GM18499 (cell line): ENCODE data around the gene ATXN2L.
"Not testable (repeated sequence)": the region's sequence is repeated elsewhere in the genome, so short reads cannot be mapped to it uniquely, and the experiment has no call there.

Experiments used
- ATAC-seq: cut with Tn5 transposase; IDR thresholded peaks from one replicate; pipeline ENCODE4 v1.9.1; 2021; ENCODE audit warnings: moderate number of reproducible peaks; ENCODE audit not compliant: insufficient read depth, unreplicated experiment

The ATXN2L gene

DNA sequence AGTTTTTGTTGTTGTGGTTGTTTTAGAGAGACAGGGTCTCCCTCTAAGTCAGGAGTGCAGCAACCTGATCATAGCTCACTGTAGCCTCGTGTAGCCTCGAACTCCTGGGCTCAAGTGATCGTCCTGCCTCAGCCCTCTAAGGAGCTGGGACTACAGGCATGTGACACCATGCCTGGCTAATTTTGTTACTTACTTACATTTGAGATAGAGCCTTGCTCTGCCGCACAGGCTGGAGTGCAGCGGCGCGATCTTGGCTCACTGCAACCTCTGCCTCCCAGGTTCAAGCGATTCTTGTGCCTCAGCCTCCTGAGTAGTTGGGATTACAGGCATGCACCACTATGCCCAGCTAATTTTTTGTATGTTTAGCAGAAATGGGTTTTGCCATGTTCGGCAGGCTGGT, 44.8 kb downstream of the ATXN2L start:
- not testable (repeated sequence) for ATAC-seq

DNA sequence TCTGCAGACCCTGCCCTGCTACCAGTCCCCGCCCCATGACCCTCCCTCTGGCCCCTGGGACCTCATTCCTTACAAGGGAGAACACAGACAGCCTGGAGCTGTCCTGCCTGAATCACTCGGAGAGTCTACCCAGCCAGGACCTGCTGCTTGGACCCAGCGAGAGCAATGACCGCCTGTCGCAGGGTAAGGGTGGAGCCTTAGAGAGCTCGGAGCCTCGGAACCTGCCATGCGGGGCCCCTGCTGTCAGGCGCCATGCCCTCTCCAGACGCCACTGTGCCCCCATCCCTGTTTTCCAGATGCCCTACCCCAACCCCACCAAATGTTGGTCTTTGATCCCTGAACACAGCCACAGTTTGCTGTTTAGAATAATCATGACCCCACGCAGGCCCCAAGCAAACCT, 46.4 kb downstream of the ATXN2L start:
- no peak for ATAC-seq

DNA sequence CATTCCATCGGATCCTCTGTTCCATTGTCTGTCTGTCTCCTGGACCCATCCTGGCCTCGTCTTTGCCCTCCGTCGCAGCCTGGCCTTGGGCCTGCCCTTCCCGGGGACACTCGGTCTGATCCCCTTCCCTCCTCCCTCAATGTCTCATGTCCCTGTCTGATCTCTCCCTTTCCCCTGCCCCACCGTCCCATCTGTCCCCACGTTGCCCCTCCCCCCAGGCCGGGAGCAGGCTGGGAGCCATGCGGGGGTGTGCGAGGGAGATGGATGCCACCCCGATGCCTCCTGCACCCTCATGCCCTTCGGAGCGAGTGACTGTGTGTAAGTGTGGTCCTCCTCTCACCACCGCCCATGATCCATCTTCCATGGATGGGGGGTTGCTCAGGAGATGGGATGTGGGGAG, 50.2 kb downstream of the ATXN2L start:
- no peak for ATAC-seq

DNA sequence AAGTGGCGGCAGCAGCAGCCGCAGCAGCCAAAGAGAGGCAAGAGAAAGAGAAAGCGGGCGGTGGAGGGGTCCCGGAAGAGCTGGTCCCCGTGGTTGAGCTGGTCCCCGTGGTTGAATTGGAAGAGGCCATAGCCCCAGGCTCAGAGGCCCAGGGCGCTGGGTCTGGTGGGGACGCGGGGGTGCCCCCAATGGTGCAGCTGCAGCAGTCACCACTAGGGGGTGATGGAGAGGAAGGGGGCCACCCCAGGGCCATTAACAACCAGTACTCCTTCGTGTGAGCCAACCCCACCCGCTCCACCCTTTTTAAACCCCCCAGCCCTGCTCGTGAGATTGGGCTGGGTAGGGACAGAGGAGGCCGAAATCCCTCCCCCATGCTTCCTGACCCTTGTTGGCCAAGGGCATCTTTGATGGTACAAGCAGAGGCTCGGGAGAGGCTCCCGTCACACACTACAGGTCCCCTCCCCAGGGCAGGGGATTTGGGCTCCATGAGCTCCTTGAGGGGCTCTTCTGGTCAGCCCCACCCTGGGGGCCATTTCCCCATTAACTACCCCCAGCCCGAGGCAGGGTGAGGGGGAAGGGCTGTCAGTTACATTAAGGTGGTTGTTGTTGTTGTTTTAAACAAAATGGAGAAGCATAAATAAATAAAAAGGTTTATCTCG, 50.9 kb downstream of the ATXN2L start:
- ATAC-seq = no peak

DNA sequence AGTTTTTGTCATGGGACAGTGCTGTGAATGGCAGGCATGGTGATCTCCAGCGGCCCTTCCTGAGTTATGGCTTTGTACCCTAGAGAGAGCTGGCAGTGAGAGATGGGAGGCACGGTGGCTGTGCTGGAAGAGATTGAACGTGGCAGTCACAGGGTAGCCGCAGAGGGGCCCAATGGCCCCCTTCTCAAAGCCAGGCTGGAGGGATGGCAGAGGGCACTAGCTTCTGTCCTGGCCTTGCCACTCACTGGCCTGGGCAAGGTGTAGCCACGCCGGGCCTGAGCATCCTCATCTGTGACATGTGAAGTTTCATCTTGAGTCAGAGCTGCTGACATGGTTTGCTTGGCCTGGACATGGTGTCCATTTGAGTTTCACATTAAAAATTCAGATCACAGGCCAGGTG, 51.6 kb downstream of the ATXN2L start:
- ATAC-seq = no peak

DNA sequence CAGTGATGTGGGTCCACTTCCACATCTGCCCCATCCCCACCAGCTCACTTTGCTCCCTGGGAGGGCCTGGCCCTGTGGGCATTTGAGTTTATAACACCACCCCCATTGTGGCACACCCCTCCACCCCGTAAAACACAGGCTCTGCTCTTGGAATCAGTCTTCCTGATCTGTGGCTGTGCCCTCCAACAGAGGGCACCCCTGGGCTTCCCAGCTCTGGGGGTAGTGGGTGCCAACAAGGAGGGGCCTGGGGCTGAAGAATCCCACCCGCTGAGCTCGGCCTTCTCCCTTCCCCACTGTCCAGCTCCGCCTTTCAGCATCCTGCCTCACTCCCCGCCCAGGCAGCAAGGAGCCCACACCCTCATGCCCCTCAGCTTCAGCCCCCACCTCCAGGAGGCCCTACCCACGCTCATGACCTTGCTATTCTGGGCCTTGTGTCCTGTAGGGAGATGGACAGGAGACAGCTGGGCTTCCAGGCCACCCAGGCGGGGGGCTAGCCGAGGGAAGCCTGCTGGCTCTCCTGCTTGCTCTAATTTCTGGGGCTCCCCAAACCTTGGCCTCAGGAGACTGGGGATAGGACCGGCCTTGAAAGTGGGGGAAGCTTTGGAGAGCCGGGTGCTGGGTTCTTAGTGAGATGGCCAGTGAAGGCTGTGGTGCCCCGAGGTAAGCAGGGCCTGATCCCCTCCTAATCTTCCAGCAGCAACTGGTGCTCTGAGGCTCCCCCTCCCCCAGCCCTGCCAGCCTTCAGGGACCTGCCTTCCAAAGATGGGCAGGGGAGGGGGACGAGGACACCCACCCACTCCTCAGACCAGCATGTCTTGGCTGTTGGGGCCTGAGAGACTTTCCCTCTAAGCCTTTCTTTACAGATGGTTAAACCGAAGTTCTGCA, 52.6 kb downstream of the ATXN2L start:
- no peak for ATAC-seq

DNA sequence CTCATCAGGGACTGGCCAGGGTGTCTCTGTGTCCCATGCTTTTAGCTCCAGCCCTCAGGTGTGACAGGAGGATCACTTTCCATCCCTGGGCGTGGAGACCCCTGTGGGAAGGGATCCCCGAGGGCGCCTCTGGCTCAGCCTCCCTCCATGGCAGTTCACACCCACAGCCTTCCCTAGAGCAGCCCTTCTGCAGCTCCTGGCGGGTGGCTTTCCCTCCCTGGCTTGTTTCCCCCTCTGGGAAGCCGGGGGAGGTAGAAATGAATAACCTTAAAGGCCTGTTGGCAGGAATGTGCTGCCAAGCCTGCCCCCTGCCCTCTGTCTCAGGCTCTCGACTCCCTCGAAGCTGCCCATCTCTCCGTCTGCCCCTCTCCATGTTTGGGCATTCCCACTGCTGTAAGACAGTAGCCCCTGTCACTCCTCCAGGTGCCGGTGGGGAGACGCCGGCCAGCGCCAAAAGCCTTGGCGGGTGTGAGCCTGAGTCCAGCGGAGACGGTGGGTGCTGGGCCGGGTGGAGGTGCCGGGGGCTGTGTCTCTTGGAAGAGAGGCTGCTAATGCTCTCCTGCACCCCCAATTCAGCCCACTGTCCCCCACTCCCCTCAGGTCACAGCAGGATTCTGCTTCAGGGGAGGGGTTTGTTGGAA, 53.3 kb downstream of the ATXN2L start:
- no peak for ATAC-seq

DNA sequence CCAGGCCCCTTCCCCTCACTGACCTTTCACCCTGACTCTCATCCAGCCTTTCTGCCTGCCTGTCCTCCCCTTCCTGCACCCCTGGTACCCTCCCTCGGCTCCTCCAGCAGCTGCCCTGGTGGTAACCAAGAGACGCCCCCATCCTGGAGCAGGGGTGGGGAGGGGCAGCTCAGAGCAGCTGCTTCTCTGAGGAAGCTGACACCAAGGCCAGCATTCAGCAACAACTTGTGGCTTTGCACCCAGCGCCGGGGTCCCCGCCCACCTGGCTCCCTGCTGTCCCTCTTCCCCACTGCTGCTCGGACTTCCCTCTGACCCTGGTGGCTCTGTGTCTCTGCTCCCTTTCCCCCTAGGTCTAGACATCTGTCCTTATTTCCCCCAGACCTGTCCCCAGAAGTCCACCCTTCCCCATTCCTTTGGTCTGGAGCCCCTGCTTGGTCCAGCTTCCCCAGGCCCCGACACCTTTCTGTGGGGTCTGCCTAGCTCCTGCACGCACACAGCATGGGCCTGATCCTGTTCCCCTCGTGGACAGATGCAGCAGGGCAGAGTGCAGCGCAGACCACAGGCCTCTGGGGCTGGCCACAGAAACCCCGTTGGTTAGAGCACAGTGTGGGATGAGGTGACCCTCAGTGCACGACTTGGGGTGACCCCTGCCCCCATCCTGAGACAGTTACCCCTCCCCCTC, 54.3 kb downstream of the ATXN2L start:
- ATAC-seq = no peak

DNA sequence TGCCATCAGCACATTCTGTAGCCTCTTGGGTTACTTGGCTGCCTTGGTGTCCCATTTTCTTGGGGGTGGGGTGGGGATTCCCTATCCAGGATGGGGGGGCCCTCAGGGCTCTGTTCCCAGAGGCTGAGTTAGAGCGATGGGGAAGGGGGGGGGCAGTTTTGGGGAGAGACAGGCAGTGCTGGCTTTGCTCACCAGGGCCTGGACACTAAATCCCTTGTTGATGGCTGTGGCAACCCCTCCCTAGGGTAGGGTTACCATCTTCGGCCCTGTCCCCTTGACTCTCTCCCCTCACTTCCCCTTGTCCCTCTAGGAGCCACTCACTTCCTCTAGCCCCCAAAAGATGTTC, 54.8 kb downstream of the ATXN2L start:
- no peak for ATAC-seq

DNA sequence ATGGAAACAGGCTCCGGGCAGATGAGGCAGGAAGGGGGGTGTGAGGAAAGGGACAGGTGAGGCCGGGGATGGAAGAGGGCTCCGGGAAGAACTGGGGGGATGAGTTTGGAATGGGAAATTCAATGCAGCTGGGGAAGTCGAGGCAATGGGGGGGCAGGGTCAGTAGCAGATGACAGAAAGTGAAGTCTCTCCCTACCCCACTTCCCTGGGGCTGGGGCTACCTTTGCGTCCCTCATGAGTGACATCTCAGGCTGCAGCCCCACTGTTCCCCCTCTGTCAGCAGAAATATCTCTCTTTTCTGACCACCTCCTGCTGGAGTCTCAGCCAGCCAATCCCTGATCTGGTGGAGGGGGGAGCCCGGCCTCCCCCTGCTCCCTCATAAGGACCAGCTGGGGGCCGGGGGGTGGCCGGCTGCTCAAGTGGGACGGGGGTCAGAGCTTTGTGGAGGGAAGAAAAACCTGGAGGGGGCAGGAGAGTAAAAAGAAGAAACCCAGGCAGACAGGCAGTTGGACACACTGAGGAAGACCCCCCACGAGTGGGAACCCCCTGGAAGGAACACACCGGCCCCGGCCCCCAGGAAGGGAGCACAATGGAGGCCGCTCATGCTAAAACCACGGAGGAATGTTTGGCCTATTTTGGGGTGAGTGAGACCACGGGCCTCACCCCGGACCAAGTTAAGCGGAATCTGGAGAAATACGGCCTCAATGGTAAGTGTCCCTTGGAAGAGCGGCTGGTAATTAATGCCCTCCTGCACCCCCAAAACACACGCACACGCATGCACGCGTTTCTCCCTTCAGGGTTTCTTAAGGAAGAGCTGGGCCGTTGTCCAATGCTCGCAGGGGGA, 55.5 kb downstream of the ATXN2L start, which contains the start of gene ATP2A1:
ATP2A1 (plus strand) TSS at position 406 of the 844 bp plus-strand sequence; CDS start at position 590, 184 bp downstream.
- ATAC-seq = no peak

DNA sequence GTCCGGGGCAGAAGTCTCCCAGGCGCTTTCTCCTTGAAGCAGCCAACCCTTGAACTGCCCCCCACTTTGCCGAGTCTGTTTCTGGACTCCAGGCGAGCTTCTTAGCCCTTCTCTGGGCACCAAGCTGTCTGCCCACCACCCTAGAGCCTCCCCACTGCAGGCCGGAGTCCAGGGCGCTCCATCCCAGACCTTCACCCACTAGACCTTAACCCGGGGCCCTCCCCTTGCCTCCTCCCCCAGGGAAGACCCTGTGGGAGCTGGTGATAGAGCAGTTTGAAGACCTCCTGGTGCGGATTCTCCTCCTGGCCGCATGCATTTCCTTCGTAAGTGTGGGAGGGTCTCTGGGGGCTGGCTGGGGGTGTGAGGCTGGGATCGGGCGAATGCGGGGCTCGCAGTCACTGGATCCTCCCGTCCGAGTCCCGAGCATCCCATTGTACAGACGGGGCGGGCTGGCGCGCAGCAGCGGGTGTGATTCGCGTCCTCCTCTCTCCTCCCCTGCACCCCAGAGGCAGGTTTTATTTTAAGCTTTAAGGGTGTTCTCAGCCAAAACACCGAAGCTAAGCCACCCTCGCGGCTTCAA, 56.6 kb downstream of the ATXN2L start:
- ATAC-seq = no peak

DNA sequence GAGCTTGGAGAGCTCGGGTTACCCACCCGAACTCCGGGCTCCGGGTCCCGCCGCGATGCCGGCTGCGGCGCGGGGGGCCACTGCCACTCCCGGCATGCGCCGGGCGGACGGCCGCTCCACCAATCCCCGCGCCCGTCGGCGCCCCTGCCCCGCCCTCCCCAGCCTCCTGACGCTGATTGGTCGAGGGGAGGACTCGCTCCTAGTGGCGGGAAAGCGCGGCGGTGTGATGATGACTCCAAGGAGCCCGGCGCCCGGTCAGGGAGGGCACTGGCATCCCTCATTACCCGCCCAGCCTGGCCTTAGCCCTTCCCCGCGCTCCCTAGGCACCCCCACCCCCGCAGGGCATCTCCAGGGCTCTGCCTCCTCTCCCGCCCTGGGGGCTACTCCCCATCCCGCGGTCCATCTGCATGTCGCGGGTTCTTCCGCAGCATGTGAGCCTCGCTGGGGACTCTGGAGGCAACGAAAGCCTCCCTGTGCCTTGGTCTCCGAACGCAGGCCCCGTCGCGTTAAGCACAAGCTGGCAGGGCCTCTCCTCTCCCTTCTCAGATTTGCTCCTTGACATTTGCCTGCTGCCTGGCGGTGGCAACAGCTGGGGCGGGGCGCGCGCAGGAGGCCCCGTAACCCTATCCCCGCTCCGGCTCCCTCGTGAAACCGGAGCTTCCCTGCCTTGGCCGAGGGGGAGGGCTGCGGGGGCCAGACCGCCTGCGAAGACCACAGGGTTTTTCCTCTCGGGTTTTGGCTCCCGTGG, 57.2 kb downstream of the ATXN2L start:
- no peak for ATAC-seq

DNA sequence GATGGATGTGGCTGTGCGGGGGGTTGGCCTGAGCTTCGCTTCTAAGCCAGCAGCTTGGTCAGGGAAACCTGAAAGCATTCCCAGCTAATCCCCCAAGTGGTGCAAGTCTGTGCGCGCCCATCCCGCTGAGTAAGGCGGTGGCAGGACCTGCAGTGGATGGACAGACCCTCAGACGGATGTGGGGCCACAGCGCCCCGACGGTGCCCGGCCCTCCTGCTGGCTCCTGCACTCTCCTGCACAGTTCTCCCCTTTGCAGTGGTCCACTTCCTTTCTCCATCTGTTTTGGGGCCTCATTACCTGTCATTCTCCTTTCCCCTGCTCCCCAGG, 57.8 kb downstream of the ATXN2L start:
- no peak for ATAC-seq

DNA sequence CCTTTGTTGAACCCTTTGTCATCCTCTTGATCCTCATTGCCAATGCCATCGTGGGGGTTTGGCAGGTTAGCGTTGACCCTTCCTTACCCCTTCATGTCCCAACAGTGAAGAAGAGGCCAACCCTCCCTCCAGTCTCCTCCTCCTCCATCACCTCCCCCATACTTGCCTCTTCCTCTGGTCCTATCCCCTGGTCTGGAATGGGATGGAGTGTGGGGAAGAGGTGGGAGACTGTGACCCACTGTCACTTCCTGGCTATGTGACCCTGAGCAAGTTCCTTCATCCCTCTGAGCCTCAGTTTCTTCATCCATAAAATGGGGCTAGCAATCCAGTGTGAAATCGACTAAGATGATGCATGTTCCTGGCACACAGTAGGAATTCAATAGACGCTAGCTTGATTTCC, 58.2 kb downstream of the ATXN2L start:
- ATAC-seq = no peak

DNA sequence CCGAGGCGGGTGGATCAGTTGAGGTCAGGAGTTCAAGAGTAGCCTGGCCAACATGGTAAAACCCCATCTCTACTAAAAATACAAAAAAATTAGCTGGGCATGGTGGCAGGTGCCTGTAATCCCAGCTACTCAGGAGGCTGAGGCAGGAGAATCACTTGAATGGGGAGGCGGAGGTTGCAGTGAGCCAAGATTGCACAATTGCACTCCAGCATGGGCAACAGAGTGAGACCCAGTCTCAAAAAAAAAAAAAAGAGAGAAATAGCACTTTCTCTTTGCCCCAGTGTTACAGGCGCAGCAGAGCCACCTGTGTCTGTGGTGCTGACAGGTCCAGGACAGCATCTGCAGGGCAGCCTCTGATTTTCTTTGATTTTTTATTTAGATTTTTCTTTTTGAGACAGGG, 58.8 kb downstream of the ATXN2L start:
- ATAC-seq = not testable (repeated sequence)

DNA sequence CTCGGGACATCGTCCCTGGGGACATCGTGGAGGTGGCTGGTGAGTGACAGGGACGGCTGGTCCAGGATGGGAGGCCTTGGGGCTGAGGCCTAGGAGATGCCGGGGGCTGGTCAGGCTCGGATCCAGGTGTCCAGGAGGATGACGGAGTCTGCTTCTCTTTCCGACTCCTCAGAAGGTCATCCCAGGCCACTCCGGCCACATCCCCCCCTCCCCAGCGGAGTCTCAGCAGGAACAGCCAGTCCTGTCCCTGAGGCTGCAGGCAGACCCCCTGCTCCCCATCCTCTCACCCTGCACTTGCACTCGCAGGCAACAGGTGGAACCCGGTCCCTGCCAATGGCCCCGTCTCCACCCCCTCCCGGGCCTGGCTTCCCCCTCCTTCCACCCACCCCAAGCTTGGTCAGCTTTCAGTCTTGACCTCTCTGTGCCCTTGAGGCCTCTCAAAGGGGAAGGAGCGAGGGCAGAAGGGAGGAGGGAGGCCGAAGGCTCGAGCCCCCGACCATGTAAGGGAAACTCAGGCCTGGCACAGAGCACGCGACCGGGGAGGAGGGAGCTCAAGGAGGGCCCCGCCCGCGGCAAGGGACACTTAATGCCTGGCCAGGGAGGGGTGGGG, 59.9 kb downstream of the ATXN2L start:
- ATAC-seq = no peak

DNA sequence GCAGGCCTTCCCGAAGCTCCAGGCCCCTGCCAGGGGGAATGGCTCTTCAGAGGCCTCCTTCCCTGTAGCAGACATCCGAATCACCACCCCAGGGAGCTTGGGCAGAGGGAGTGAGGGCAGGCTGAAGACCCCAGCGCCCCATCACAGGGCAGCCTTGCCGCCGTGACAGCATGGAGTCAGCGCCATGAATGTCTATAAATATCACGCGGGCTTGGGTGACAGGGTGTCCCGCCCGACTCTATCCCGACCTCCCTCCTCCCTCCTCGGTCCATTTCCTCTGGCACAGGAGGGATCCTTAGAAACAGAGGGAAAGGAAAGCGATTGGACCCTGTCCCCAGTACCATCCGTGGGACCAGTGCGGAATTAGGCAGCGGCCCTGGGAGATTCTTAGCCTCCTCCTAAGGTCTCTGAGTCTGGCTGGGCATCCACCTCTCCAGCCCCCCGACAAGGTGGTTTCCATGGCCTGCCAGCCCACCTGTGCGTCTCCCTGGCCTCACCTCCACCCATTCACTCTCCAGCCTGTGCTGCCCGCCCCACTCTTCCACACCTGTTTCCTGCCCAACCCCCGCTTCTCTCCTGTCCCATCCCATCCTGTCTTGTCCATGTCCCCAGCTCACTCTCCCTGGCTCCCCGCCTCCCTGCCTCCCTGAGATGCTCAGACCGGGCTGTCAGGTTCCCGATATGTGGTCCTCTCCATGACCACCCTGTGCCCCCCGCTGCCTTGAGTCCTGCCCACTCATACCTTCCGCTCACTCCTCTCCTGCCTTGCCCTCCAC, 60.6 kb downstream of the ATXN2L start:
- no peak for ATAC-seq

DNA sequence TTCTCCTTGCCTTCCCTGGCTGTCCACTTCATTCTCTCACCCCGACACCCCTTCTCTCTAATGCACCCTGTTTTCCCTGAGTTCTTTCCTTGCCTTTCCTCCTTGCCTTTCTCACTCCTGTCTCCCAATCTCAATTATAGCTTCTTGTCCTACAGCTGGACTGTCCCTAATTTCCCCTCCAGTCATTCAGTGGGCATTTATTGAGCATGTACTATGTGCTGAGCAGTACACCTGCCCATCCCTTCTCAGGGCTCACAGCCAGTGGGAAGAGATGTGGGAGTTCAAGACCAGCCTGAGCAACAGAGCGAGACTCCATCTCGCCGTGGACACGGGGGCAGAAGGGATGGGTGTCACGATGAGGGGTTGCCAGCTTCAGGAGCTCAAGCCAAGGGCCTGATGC, 61.2 kb downstream of the ATXN2L start:
- no peak for ATAC-seq
